ENCODE results near the gene PMVK.

The PMVK gene

GRCh38 chr1:154884869-154885701 lies 51.4 kb downstream of the PMVK start:
- H3K27ac ChIP-seq = no peak overlapping the region
- no peak for DNase-seq (ENCODE audit: low read depth, low spot score)

GRCh38 chr1:154883919-154884868 lies 52.3 kb downstream of the PMVK start:
- no peak overlapping the region for H3K27ac ChIP-seq
- no peak for DNase-seq (ENCODE audit: low read depth, low spot score)

- no peak for DNase-seq (ENCODE audit: low read depth, low spot score)
- H3K27ac ChIP-seq = no peak overlapping the region
Measured at GRCh38 chr1:154881820-154882535, 54.5 kb downstream of the PMVK start.

GRCh38 chr1:154880671-154881070 lies 55.8 kb downstream of the PMVK start:
- DNase-seq (ENCODE audit: low read depth, low spot score) = no peak
- H3K27ac ChIP-seq = no peak overlapping the region

- DNase-seq (ENCODE audit: low read depth, low spot score) = no peak
- H3K27ac ChIP-seq = no peak overlapping the region
Measured at GRCh38 chr1:154879038-154879421, 57.5 kb downstream of the PMVK start.

GRCh38 chr1:154878371-154879037 lies 58.0 kb downstream of the PMVK start:
- H3K27ac ChIP-seq = no peak overlapping the region
- no peak for DNase-seq (ENCODE audit: low read depth, low spot score)

GRCh38 chr1:154877370-154877974 lies 59.0 kb downstream of the PMVK start:
- no peak for DNase-seq (ENCODE audit: low read depth, low spot score)

GRCh38 chr1:154876842-154877369 lies 59.6 kb downstream of the PMVK start:
- no peak overlapping the region for H3K27ac ChIP-seq
- no peak for DNase-seq (ENCODE audit: low read depth, low spot score)

More at GRCh38 chr1:154877370-154877974, 59.0 kb downstream of the PMVK start:
- H3K27ac ChIP-seq = no peak overlapping the region
